IMR-90 (cell line): ENCODE measurements around the gene CDK13. TPM values are rescaled to one million over a fixed set of nuclear protein-coding genes. Genes with fewer than 3 reads are reported as not detected.

Source experiments
- ATAC-seq: fragments of 200-7000 bp; cut with Tn5 transposase; 2 replicates; pipeline ENCODE4 v1.9.1; 2020; ENCODE audit warnings: low read depth, mild to moderate bottlenecking, moderate library complexity
- BruUV-seq: library from RNA; stranded (reverse); fragments of 400-500 nt; replicated peaks from 2 replicates; lab custom pipeline; 2021; lab: Mats Ljungman, UMichigan
- CTCF ChIA-PET: fragments of 300-600 bp; formaldehyde crosslinking; extraction: SDS; loops from one replicate; lab custom pipeline; 2021; ENCODE audit warnings: antibody characterized with exemption; lab: Yijun Ruan, JAX
- POLR2A ChIA-PET: fragments of 300-600 bp; sonication (Branson Sonifier 250); formaldehyde crosslinking; loops from one replicate; lab custom pipeline; 2022; ENCODE audit warnings: antibody characterized with exemption; ENCODE audit not compliant: unreplicated experiment; lab: Charles Lee
- DNase-seq: peaks from one replicate; pipeline ENCODE4 v3.0.0; 2013
- H2AFZ ChIP-seq: replicated peaks from 2 replicates; pipeline ENCODE3; 2013; ENCODE audit warnings: low read length, mild to moderate bottlenecking; ENCODE audit not compliant: poor library complexity
- H2AK5ac ChIP-seq: 2 replicates; pipeline ENCODE4 v1.6.1; 2013; ENCODE audit warnings: low read depth, low read length, inconsistent platforms
- H2AK9ac ChIP-seq: replicated peaks from 2 replicates; pipeline ENCODE3; 2013; ENCODE audit warnings: mild to moderate bottlenecking, low read depth, low read length, moderate library complexity; ENCODE audit not compliant: poor library complexity
- H2BK120ac ChIP-seq: 2 replicates; pipeline ENCODE4 v1.6.1; 2013; ENCODE audit warnings: low read depth, low read length, inconsistent platforms
- H2BK15ac ChIP-seq: 3 replicates; pipeline ENCODE4 v1.6.1; 2013; ENCODE audit warnings: low read depth, low read length, inconsistent platforms
- H2BK20ac ChIP-seq: 2 replicates; pipeline ENCODE4 v1.6.1; 2013; ENCODE audit warnings: low read depth, mild to moderate bottlenecking, inconsistent platforms, low read length, moderate library complexity
- H2BK5ac ChIP-seq: 2 replicates; pipeline ENCODE4 v1.6.1; 2013; ENCODE audit warnings: mild to moderate bottlenecking, low read depth, low read length, inconsistent platforms; ENCODE audit not compliant: poor library complexity, severe bottlenecking
- H3K14ac ChIP-seq: replicated peaks from 2 replicates; pipeline ENCODE4 v1.6.1; 2013; ENCODE audit warnings: low read depth, low read length, inconsistent platforms
- H3K18ac ChIP-seq: 2 replicates; pipeline ENCODE4 v1.6.1; 2013; ENCODE audit warnings: low read depth, low read length, control low read depth
- H3K23ac ChIP-seq: 2 replicates; pipeline ENCODE4 v1.6.1; 2013; ENCODE audit warnings: low read depth, low read length, inconsistent platforms
- H3K27ac ChIP-seq: 2 replicates; pipeline ENCODE4 v1.5.1; 2013; ENCODE audit warnings: mild to moderate bottlenecking, control low read depth, low read length; ENCODE audit not compliant: insufficient read depth
- H3K27me3 ChIP-seq: 2 replicates; pipeline ENCODE4 v1.6.1; 2013; ENCODE audit warnings: low read length; ENCODE audit not compliant: control insufficient read depth, insufficient read depth
- H3K36me3 ChIP-seq: 2 replicates; pipeline ENCODE4 v1.6.1; 2013; ENCODE audit warnings: low read length, mixed read lengths; ENCODE audit not compliant: control insufficient read depth, insufficient read depth
- H3K4ac ChIP-seq: 2 replicates; pipeline ENCODE4 v1.6.1; 2013; ENCODE audit warnings: low read depth, low read length, inconsistent platforms
- H3K4me1 ChIP-seq: 2 replicates; pipeline ENCODE4 v1.6.1; 2013; ENCODE audit warnings: low read length, mixed read lengths; ENCODE audit not compliant: control insufficient read depth, insufficient read depth
- H3K4me2 ChIP-seq: 2 replicates; pipeline ENCODE4 v1.6.1; 2013; ENCODE audit warnings: low read depth, mild to moderate bottlenecking, control low read depth, low read length, moderate library complexity
- H3K4me3 ChIP-seq: 2 replicates; pipeline ENCODE4 v1.5.1; 2013; ENCODE audit warnings: low read depth, mild to moderate bottlenecking, control low read depth, low read length, moderate library complexity; ENCODE audit not compliant: insufficient read depth
- H3K56ac ChIP-seq: 2 replicates; pipeline ENCODE4 v1.6.1; 2013; ENCODE audit warnings: low read length, inconsistent platforms; ENCODE audit not compliant: insufficient read depth; ENCODE audit errors: extremely low read depth
- H3K79me1 ChIP-seq, 2 experiments: 2 replicates each; pipeline ENCODE4 v1.6.1; 2013; ENCODE audit warnings: low read length in 2 of 2, inconsistent platforms in 1 of 2, low read depth in 1 of 2
- H3K9ac ChIP-seq: 2 replicates; pipeline ENCODE4 v1.6.1; 2013; ENCODE audit warnings: low read depth, low read length, control low read depth
- H3K9me1 ChIP-seq: 2 replicates; pipeline ENCODE4 v1.6.1; 2013; ENCODE audit warnings: low read length, inconsistent platforms; ENCODE audit not compliant: insufficient read depth
- H3K9me3 ChIP-seq: 2 replicates; pipeline ENCODE4 v1.6.1; 2013; ENCODE audit warnings: low read length; ENCODE audit not compliant: control insufficient read depth, insufficient read depth
- H4K20me1 ChIP-seq: 2 replicates; pipeline ENCODE4 v1.6.1; 2013; ENCODE audit warnings: low read length, inconsistent platforms; ENCODE audit not compliant: insufficient read depth
- H4K5ac ChIP-seq: 2 replicates; pipeline ENCODE4 v1.6.1; 2013; ENCODE audit warnings: mild to moderate bottlenecking, low read depth, low read length, control low read depth
- H4K8ac ChIP-seq, 2 experiments: 2 replicates each; pipeline ENCODE4 v1.6.1; 2013; ENCODE audit warnings: low read depth in 2 of 2, low read length in 2 of 2, control low read depth in 1 of 2, inconsistent platforms in 1 of 2
- H4K91ac ChIP-seq: 2 replicates; pipeline ENCODE4 v1.6.1; 2013; ENCODE audit warnings: low read depth, low read length, inconsistent platforms; ENCODE audit not compliant: insufficient read depth
- CTCF ChIP-seq: conservative IDR thresholded peaks from 2 replicates; pipeline ENCODE4 v1.5.1; 2012; ENCODE audit warnings: mild to moderate bottlenecking, low read depth, low read length, improper control_type of control experiment
- MAFK ChIP-seq: IDR thresholded peaks from 2 replicates; pipeline ENCODE4 v1.6.1; 2012; ENCODE audit warnings: low read depth, low read length, improper control_type of control experiment
- RCOR1 ChIP-seq: IDR thresholded peaks from 2 replicates; pipeline ENCODE4 v1.6.1; 2012; ENCODE audit warnings: mild to moderate bottlenecking, low read length, improper control_type of control experiment; ENCODE audit not compliant: insufficient replicate concordance
- WGBS, 2 experiments: methylation state at CpG; one replicate each; pipeline versions ENCODE4 v1.1.5 to v1.1.7; 2013; ENCODE audit warnings: missing lambda C conversion rate in 2 of 2; ENCODE audit not compliant: insufficient read length in 1 of 2; ENCODE audit errors: extremely low coverage in 2 of 2; 5-methylcytosine and 5-hydroxymethylcytosine counted together
- dilution Hi-C: fragments of 300-500 bp; cut with HindIII; formaldehyde crosslinking; loops from one replicate; pipeline ENCODE4 v1.14.3; 2018; ENCODE audit warnings: low sequenced_read_pairs; ENCODE audit not compliant: unreplicated experiment
- in situ Hi-C: fragments of 300-500 bp; cut with MboI; formaldehyde crosslinking; loops from 3 replicates; pipeline ENCODE4 v1.14.3; 2019; ENCODE audit warnings: low sequenced_read_pairs, inconsistent platforms, mixed read lengths
- intact Hi-C: fragments of 100-400 bp; cut with micrococcal nuclease; formaldehyde crosslinking; loops from 2 replicates; pipeline ENCODE4 v1.10.0; 2022
- polyA plus RNA-seq, 3 experiments: library from polyadenylated mRNA; depleted of rRNA; stranded (reverse); fragments of >200 nt; gene quantifications; 2 replicates each; pipeline ENCODE4 v1.2.3, GENCODE V29; 2012; ENCODE audit warnings: low replicate concordance in 1 of 3
- total RNA-seq: library from RNA; depleted of rRNA; stranded (reverse); fragments of >200 nt; gene quantifications from 2 replicates; pipeline ENCODE4 v1.2.3, GENCODE V29; 2012

CDK13 gene
- total and polyA plus RNA-seq, 2 of the 4 experiments (the other 2 are of a cell fraction) = 20.1 to 50.4 TPM

GRCh38 chr7:39967406-39968161 lies 17.5 kb downstream of the CDK13 start:
- no peak overlapping the region for H3K9ac ChIP-seq
- WGBS, 2 experiments = no CpG with 5 or more reads among the region's 2 CpGs
- H2AK5ac ChIP-seq = no peak overlapping the region
- peaks cover 3% of the 10 kb centered on the region for H3K9me1 ChIP-seq
- no peak overlapping the region for H3K56ac ChIP-seq
- peaks cover 14% of the 10 kb centered on the region for H3K4me1 ChIP-seq
- H2BK15ac ChIP-seq = no peak overlapping the region
- H4K20me1 ChIP-seq = peaks cover 56% of the 10 kb centered on the region
- H3K4ac ChIP-seq = no peak overlapping the region
- H3K27me3 ChIP-seq = no peaks in the 10 kb centered on the region
- CTCF ChIA-PET = no interaction called here
- H3K79me1 ChIP-seq = peaks cover 3 to 43% of the 10 kb centered on the region in 2 experiments
- no peak for DNase-seq
- no peak overlapping the region for H3K4me3 ChIP-seq
- no peaks in the 10 kb centered on the region for H3K36me3 ChIP-seq
- H3K4me2 ChIP-seq = no peak overlapping the region
- in situ Hi-C loops (no loop called here), intact Hi-C loops (no loop called here), dilution Hi-C loops (no loop called here)
- POLR2A ChIA-PET = interaction anchor here (0.6 kb wide), 1 partner anchor 1959 kb away, joined by 4 read pairs; no protein-coding TSS in a partner anchor
- no peak overlapping the region for H2BK20ac ChIP-seq
- H4K91ac ChIP-seq = no peak overlapping the region
- H2AK9ac ChIP-seq = no peak overlapping the region
- H2BK5ac ChIP-seq = no peak overlapping the region
- no peak overlapping the region for H3K23ac ChIP-seq
- no peak overlapping the region for H3K14ac ChIP-seq
- no peaks in the 10 kb centered on the region for H3K9me3 ChIP-seq
- H2BK120ac ChIP-seq = no peak overlapping the region
- no peak for ATAC-seq
- no peak overlapping the region for H4K5ac ChIP-seq
- H2AFZ ChIP-seq = no peak overlapping the region
- no peak overlapping the region for H4K8ac ChIP-seq
- BruUV-seq = no TSS peak
- H3K18ac ChIP-seq = no peak overlapping the region
- TF ChIP-seq CTCF = no peak
- TF ChIP-seq MAFK = no peak
- no peak for TF ChIP-seq RCOR1
- no peak overlapping the region for H3K27ac ChIP-seq
